ENCODE measurements around the gene CLCNKB. TPM values are rescaled to one million over a fixed set of nuclear protein-coding genes. Genes with fewer than 3 reads are reported as not detected.

Gene CLCNKB
- total RNA-seq, 1 donor from 2014 or later: not detected

- intact Hi-C loops (cut with micrococcal nuclease): no loop called here
- H3K9me3 Mint-ChIP-seq: no peaks in the 10 kb centered on the region
- peaks cover 2% of the 10 kb centered on the region for H3K27me3 Mint-ChIP-seq (ENCODE audit: low read depth)
- H3K4me3 Mint-ChIP-seq (ENCODE audit: low read depth): no peak overlapping the region
- peaks cover 6% of the 10 kb centered on the region for H3K4me1 Mint-ChIP-seq (ENCODE audit: low read depth)
- DNase-seq (ENCODE audit: low spot score): no peak
- H3K27ac Mint-ChIP-seq: no peak overlapping the region
- no peaks in the 10 kb centered on the region for H3K36me3 Mint-ChIP-seq (ENCODE audit: low read depth)
Observed at GRCh38 chr1:16081636-16082035, 38.1 kb downstream of the CLCNKB start.

- Mint-ChIP-seq H3K9me3 (no peaks in the 10 kb centered on the region), H3K36me3 (ENCODE audit: low read depth) (no peaks in the 10 kb centered on the region), H3K27me3 (ENCODE audit: low read depth) (peaks cover 2% of the 10 kb centered on the region), H3K27ac (no peak overlapping the region), H3K4me3 (ENCODE audit: low read depth) (no peak overlapping the region), H3K4me1 (ENCODE audit: low read depth) (peaks cover 6% of the 10 kb centered on the region)
- DNase-seq (ENCODE audit: low spot score): peak; percentile 53
- intact Hi-C loops (cut with micrococcal nuclease): no loop called here
Observed at GRCh38 chr1:16082283-16083038, 38.9 kb downstream of the CLCNKB start.

- H3K27ac Mint-ChIP-seq: no peak overlapping the region
- intact Hi-C loops (cut with micrococcal nuclease): no loop called here
Observed at GRCh38 chr1:16083486-16083885, 39.9 kb downstream of the CLCNKB start.

GRCh38 chr1:16085522-16085921 lies 41.9 kb downstream of the CLCNKB start:
- H3K9me3 Mint-ChIP-seq: no peaks in the 10 kb centered on the region
- peaks cover 2% of the 10 kb centered on the region for H3K27me3 Mint-ChIP-seq (ENCODE audit: low read depth)
- no peak for DNase-seq (ENCODE audit: low spot score)
- no peaks in the 10 kb centered on the region for H3K4me1 Mint-ChIP-seq (ENCODE audit: low read depth)
- intact Hi-C loops (cut with micrococcal nuclease): no loop called here
- H3K36me3 Mint-ChIP-seq (ENCODE audit: low read depth): no peaks in the 10 kb centered on the region
- H3K4me3 Mint-ChIP-seq (ENCODE audit: low read depth): no peak overlapping the region
- H3K27ac Mint-ChIP-seq: no peak overlapping the region

More at GRCh38 chr1:16083486-16083885, 39.9 kb downstream of the CLCNKB start:
- Mint-ChIP-seq H3K4me3 (ENCODE audit: low read depth) (no peak overlapping the region), H3K4me1 (ENCODE audit: low read depth) (peaks cover 6% of the 10 kb centered on the region), H3K9me3 (no peaks in the 10 kb centered on the region), H3K27me3 (ENCODE audit: low read depth) (peaks cover 2% of the 10 kb centered on the region), H3K36me3 (ENCODE audit: low read depth) (no peaks in the 10 kb centered on the region)
- DNase-seq (ENCODE audit: low spot score): no peak

GRCh38 chr1:16087733-16088132 lies 44.2 kb downstream of the CLCNKB start:
- H3K36me3 Mint-ChIP-seq (ENCODE audit: low read depth): no peaks in the 10 kb centered on the region
- intact Hi-C loops (cut with micrococcal nuclease): no loop called here
- no peaks in the 10 kb centered on the region for H3K4me1 Mint-ChIP-seq (ENCODE audit: low read depth)
- H3K27ac Mint-ChIP-seq: no peak overlapping the region
- H3K9me3 Mint-ChIP-seq: no peaks in the 10 kb centered on the region
- peaks cover 2% of the 10 kb centered on the region for H3K27me3 Mint-ChIP-seq (ENCODE audit: low read depth)
- no peak overlapping the region for H3K4me3 Mint-ChIP-seq (ENCODE audit: low read depth)
- no peak for DNase-seq (ENCODE audit: low spot score)

- DNase-seq (ENCODE audit: low spot score): no peak
- Mint-ChIP-seq H3K27ac (no peak overlapping the region), H3K4me3 (ENCODE audit: low read depth) (no peak overlapping the region), H3K9me3 (no peaks in the 10 kb centered on the region), H3K36me3 (ENCODE audit: low read depth) (no peaks in the 10 kb centered on the region), H3K4me1 (ENCODE audit: low read depth) (no peaks in the 10 kb centered on the region), H3K27me3 (ENCODE audit: low read depth) (peaks cover 2% of the 10 kb centered on the region)
- intact Hi-C loops (cut with micrococcal nuclease): no loop called here
Observed at GRCh38 chr1:16088351-16088911, 44.8 kb downstream of the CLCNKB start.

GRCh38 chr1:16088996-16089395 lies 45.4 kb downstream of the CLCNKB start:
- no peaks in the 10 kb centered on the region for H3K9me3 Mint-ChIP-seq
- H3K27me3 Mint-ChIP-seq (ENCODE audit: low read depth): peaks cover 2% of the 10 kb centered on the region
- no peak overlapping the region for H3K27ac Mint-ChIP-seq
- no peaks in the 10 kb centered on the region for H3K4me1 Mint-ChIP-seq (ENCODE audit: low read depth)
- no peak overlapping the region for H3K4me3 Mint-ChIP-seq (ENCODE audit: low read depth)
- no peak for DNase-seq (ENCODE audit: low spot score)
- H3K36me3 Mint-ChIP-seq (ENCODE audit: low read depth): no peaks in the 10 kb centered on the region
- intact Hi-C loops (cut with micrococcal nuclease): no loop called here

GRCh38 chr1:16090076-16090826 lies 46.7 kb downstream of the CLCNKB start:
- Mint-ChIP-seq H3K27me3 (ENCODE audit: low read depth) (peaks cover under 1% of the 10 kb centered on the region), H3K4me3 (ENCODE audit: low read depth) (no peak overlapping the region), H3K9me3 (no peaks in the 10 kb centered on the region), H3K36me3 (ENCODE audit: low read depth) (no peaks in the 10 kb centered on the region), H3K4me1 (ENCODE audit: low read depth) (no peaks in the 10 kb centered on the region), H3K27ac (no peak overlapping the region)
- DNase-seq (ENCODE audit: low spot score): no peak
- intact Hi-C loops (cut with micrococcal nuclease): no loop called here

- no peaks in the 10 kb centered on the region for H3K4me1 Mint-ChIP-seq (ENCODE audit: low read depth)
Observed at GRCh38 chr1:16091296-16091695, 47.7 kb downstream of the CLCNKB start.

GRCh38 chr1:16092097-16092922 lies 48.7 kb downstream of the CLCNKB start:
- Mint-ChIP-seq H3K4me1 (ENCODE audit: low read depth) (no peaks in the 10 kb centered on the region), H3K27ac (no peak overlapping the region), H3K27me3 (ENCODE audit: low read depth) (peaks cover 6% of the 10 kb centered on the region), H3K9me3 (no peaks in the 10 kb centered on the region), H3K4me3 (ENCODE audit: low read depth) (no peak overlapping the region), H3K36me3 (ENCODE audit: low read depth) (no peaks in the 10 kb centered on the region)
- no peak for DNase-seq (ENCODE audit: low spot score)
- intact Hi-C loops (cut with micrococcal nuclease): no loop called here

More at GRCh38 chr1:16091296-16091695, 47.7 kb downstream of the CLCNKB start:
- intact Hi-C loops (cut with micrococcal nuclease): no loop called here
- Mint-ChIP-seq H3K27me3 (ENCODE audit: low read depth) (peaks cover 4% of the 10 kb centered on the region), H3K36me3 (ENCODE audit: low read depth) (no peaks in the 10 kb centered on the region), H3K4me3 (ENCODE audit: low read depth) (no peak overlapping the region), H3K27ac (no peak overlapping the region), H3K9me3 (no peaks in the 10 kb centered on the region)
- DNase-seq (ENCODE audit: low spot score): no peak

- no peaks in the 10 kb centered on the region for H3K9me3 Mint-ChIP-seq
Observed at GRCh38 chr1:16092923-16093511, 49.4 kb downstream of the CLCNKB start.

GRCh38 chr1:16093611-16094010 lies 50.0 kb downstream of the CLCNKB start:
- H3K9me3 Mint-ChIP-seq: no peaks in the 10 kb centered on the region
- no peak for DNase-seq (ENCODE audit: low spot score)
- H3K36me3 Mint-ChIP-seq (ENCODE audit: low read depth): no peaks in the 10 kb centered on the region
- H3K27ac Mint-ChIP-seq: no peak overlapping the region
- intact Hi-C loops (cut with micrococcal nuclease): no loop called here
- H3K4me3 Mint-ChIP-seq (ENCODE audit: low read depth): no peak overlapping the region
- H3K4me1 Mint-ChIP-seq (ENCODE audit: low read depth): no peaks in the 10 kb centered on the region
- peaks cover 6% of the 10 kb centered on the region for H3K27me3 Mint-ChIP-seq (ENCODE audit: low read depth)

More at GRCh38 chr1:16092923-16093511, 49.4 kb downstream of the CLCNKB start:
- DNase-seq (ENCODE audit: low spot score): no peak
- H3K4me1 Mint-ChIP-seq (ENCODE audit: low read depth): no peaks in the 10 kb centered on the region
- H3K27me3 Mint-ChIP-seq (ENCODE audit: low read depth): peaks cover 6% of the 10 kb centered on the region
- intact Hi-C loops (cut with micrococcal nuclease): no loop called here
- H3K4me3 Mint-ChIP-seq (ENCODE audit: low read depth): no peak overlapping the region
- no peak overlapping the region for H3K27ac Mint-ChIP-seq
- no peaks in the 10 kb centered on the region for H3K36me3 Mint-ChIP-seq (ENCODE audit: low read depth)

Measured in activated T-helper 2 cell treated with anti-CD3 and anti-CD28 coated beads, Interferon-gamma antibody, Interleukin-2, Interleukin-4, amounts not matched to agents 10 μg/mL and 5 μg/mL and 100 μg/mL, durations not matched to agents 14 hours and 24 hours and 36 hours (primary cell).